Measurements from ENCODE around the gene STK32C.
"Not testable (repeated sequence)": the region's sequence is repeated elsewhere in the genome, so short reads cannot be mapped to it uniquely, and the experiment has no call there.

- not testable (repeated sequence) for TF ChIP-seq CTCF (IDR thresholded peaks at IDR 0.05; ENCODE audit: insufficient read depth, low read length); GABPA (IDR thresholded peaks at IDR 0.05; ENCODE audit: low read depth); POLR2AphosphoS5 (IDR thresholded peaks at IDR 0.05; ENCODE audit: low read depth)
Observed at GRCh38 chr10:132337854-132338253, 30.1 kb upstream of the STK32C start.
